Ovary (tissue), 3 donors: Measurements from ENCODE around the gene TTC13.

Source experiments
- CTCF ChIP-seq, 3 donors: fragments of 450-650 bp in 2 of 3; fragments of 200-600 bp in 1 of 3; IDR thresholded peaks; one replicate each; pipeline versions ENCODE4 v1.5.1 to v1.8.0; 2016 to 2022; ENCODE audit warnings: antibody characterized with exemption in 3 of 3, mild to moderate bottlenecking in 1 of 3
- EP300 ChIP-seq: sonication (generic); formaldehyde crosslinking; IDR thresholded peaks from one replicate; pipeline ENCODE4 v1.6.1; 2017; ENCODE audit warnings: antibody characterized with exemption
- POLR2A ChIP-seq: fragments of 450-650 bp; IDR thresholded peaks from one replicate; pipeline ENCODE4 v1.6.1; 2017; ENCODE audit warnings: antibody characterized with exemption, mild to moderate bottlenecking, moderate library complexity
- donor health status: DM: no; HTN: no; CAD: no.

DNA sequence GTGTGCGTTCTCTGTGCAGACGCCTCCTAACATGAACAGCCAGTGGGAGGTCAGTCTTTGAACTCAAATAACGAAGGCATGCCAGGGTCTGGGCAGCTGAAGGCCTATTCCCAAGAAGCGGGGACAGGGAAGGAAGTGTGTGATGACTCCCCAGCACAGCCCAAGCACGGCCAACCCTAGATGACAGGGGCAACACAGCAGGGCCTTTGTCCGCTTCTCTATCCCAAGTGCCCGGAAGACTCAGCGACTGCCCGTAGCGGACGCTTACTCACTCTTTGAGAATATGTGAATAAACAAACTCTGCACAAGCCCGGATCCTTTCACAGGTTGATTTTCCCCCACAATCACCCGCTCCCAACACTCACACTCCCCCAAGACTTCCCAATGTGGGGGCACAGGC, 121.6 kb downstream of the TTC13 start:
- TF ChIP-seq CTCF (IDR thresholded peaks at IDR 0.05), result no peak
- no peak for TF ChIP-seq EP300
- TF ChIP-seq POLR2A, result no peak
